Rectal smooth muscle tissue (tissue), 1 donor: ENCODE measurements around the gene DCAF8.

Experiments used
- H3K27ac ChIP-seq: one replicate; pipeline ENCODE4 v1.7.0; 2013; ENCODE audit warnings: low read depth, low read length, inconsistent platforms
- H3K27me3 ChIP-seq: one replicate; pipeline ENCODE4 v1.7.0; 2013; ENCODE audit warnings: low read length; ENCODE audit not compliant: control insufficient read depth, insufficient read depth
- H3K36me3 ChIP-seq: one replicate; pipeline ENCODE4 v1.7.0; 2013; ENCODE audit warnings: low read length; ENCODE audit not compliant: control insufficient read depth, insufficient read depth
- H3K4me1 ChIP-seq: one replicate; pipeline ENCODE4 v1.7.0; 2013; ENCODE audit warnings: low read length; ENCODE audit not compliant: control insufficient read depth, insufficient read depth
- H3K4me3 ChIP-seq: one replicate; pipeline ENCODE4 v1.7.0; 2013; ENCODE audit warnings: low read length
- H3K9ac ChIP-seq: one replicate; pipeline ENCODE4 v1.7.0; 2013; ENCODE audit warnings: low read length

The DCAF8 gene

GRCh38 chr1:160236806-160237205 lies 25.5 kb downstream of the DCAF8 start:
- no peak overlapping the region for H3K4me3 ChIP-seq
- H3K27ac ChIP-seq: no peak overlapping the region
- H3K9ac ChIP-seq: no peak overlapping the region
- no peaks in the 10 kb centered on the region for H3K4me1 ChIP-seq
- H3K27me3 ChIP-seq: no peaks in the 10 kb centered on the region
- H3K36me3 ChIP-seq: peaks cover 25% of the 10 kb centered on the region

- Histone ChIP-seq H3K36me3 (peaks cover 23% of the 10 kb centered on the region), H3K27me3 (no peaks in the 10 kb centered on the region), H3K4me3 (no peak overlapping the region)
Observed at GRCh38 chr1:160232911-160233310, 29.4 kb downstream of the DCAF8 start.

GRCh38 chr1:160228431-160228830 lies 33.9 kb downstream of the DCAF8 start:
- Histone ChIP-seq H3K4me3 (no peak overlapping the region), H3K27ac (no peak overlapping the region), H3K36me3 (peaks cover 43% of the 10 kb centered on the region), H3K9ac (no peak overlapping the region), H3K27me3 (no peaks in the 10 kb centered on the region), H3K4me1 (no peaks in the 10 kb centered on the region)

More at GRCh38 chr1:160232911-160233310, 29.4 kb downstream of the DCAF8 start:
- H3K4me1 ChIP-seq: no peaks in the 10 kb centered on the region
- no peak overlapping the region for H3K27ac ChIP-seq
- H3K9ac ChIP-seq: no peak overlapping the region

- H3K4me3 ChIP-seq: no peak overlapping the region
- no peaks in the 10 kb centered on the region for H3K4me1 ChIP-seq
- no peak overlapping the region for H3K27ac ChIP-seq
Observed at GRCh38 chr1:160227561-160227960, 34.8 kb downstream of the DCAF8 start.

DNA sequence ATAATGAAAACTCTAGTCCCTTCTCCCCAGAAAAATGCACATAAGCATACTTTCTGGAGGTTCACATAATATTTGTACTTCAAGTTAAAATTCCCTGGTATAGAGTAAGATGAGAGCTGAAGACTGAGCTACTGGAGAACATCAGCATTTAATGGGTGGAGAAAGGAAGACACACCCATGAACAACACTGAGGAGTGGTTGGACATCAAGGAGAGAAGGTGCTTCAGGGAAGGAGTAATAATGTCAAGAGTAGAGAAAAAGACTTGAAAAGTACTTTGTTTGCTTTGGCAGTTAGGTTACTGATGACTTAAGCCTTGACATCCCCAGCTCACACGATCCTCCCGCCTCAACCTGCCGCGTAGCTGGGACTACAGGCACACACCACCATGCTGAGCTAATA lies 35.3 kb downstream of the DCAF8 start:
- Histone ChIP-seq H3K4me3 (no peak overlapping the region), H3K27me3 (no peaks in the 10 kb centered on the region), H3K27ac (no peak overlapping the region), H3K36me3 (peaks cover 54% of the 10 kb centered on the region), H3K4me1 (no peaks in the 10 kb centered on the region), H3K9ac (no peak overlapping the region)

More at GRCh38 chr1:160227561-160227960, 34.8 kb downstream of the DCAF8 start:
- H3K9ac ChIP-seq: no peak overlapping the region
- H3K36me3 ChIP-seq: peaks cover 50% of the 10 kb centered on the region
- no peaks in the 10 kb centered on the region for H3K27me3 ChIP-seq

DNA sequence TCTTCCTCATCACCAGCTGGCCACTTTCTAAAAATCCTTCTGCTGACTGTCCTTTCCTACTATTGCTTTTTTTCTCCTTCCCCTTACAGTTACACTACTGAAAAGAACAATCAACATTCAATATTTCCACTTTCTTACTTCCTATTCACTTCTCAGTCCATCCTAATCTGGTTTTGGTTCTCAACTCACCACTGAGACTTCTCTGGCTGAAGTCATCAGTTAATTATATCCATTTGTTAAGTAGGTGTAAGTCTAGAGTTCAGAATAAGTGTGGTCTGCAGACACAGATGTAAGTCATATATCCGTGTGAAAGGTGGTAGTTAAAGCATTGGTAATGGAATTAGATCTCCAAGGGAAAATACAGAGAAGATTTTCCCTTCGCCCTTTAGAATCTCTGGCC lies 35.7 kb downstream of the DCAF8 start:
- no peak overlapping the region for H3K9ac ChIP-seq
- H3K27me3 ChIP-seq: no peaks in the 10 kb centered on the region
- no peak overlapping the region for H3K4me3 ChIP-seq
- H3K27ac ChIP-seq: no peak overlapping the region
- no peaks in the 10 kb centered on the region for H3K4me1 ChIP-seq
- H3K36me3 ChIP-seq: peaks cover 53% of the 10 kb centered on the region

- H3K36me3 ChIP-seq: peaks cover 52% of the 10 kb centered on the region
- H3K27me3 ChIP-seq: no peaks in the 10 kb centered on the region
- H3K4me1 ChIP-seq: no peaks in the 10 kb centered on the region
- no peak overlapping the region for H3K9ac ChIP-seq
- no peak overlapping the region for H3K4me3 ChIP-seq
- H3K27ac ChIP-seq: no peak overlapping the region
Observed at GRCh38 chr1:160225345-160225744, 37.0 kb downstream of the DCAF8 start.

DNA sequence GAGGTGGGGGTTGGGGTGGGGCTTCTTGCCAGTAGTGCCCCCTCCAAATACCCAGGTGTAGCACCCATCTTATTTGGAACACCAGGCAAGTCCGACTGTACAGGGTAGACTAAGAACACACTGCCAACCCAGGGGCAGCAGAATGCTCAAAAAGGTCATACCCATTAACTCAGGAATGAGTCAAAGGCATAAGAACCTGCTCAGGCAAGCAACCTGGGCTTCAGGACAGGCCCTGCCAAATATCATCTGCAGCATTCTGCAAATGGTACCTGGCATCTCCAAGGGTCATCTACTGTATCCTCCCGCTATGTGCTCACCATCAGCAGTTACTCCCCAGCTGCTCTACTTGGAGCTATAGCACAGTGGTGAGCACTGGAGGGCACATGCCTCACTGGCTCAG lies 37.7 kb downstream of the DCAF8 start:
- H3K4me3 ChIP-seq: no peak overlapping the region
- no peaks in the 10 kb centered on the region for H3K27me3 ChIP-seq
- no peak overlapping the region for H3K9ac ChIP-seq
- no peak overlapping the region for H3K27ac ChIP-seq
- peaks cover 2% of the 10 kb centered on the region for H3K4me1 ChIP-seq
- peaks cover 50% of the 10 kb centered on the region for H3K36me3 ChIP-seq

GRCh38 chr1:160222546-160222945 lies 39.8 kb downstream of the DCAF8 start:
- Histone ChIP-seq H3K27me3 (no peaks in the 10 kb centered on the region), H3K4me1 (peaks cover 22% of the 10 kb centered on the region), H3K4me3 (no peak overlapping the region), H3K27ac (no peak overlapping the region), H3K9ac (no peak overlapping the region), H3K36me3 (peaks cover 47% of the 10 kb centered on the region)

- H3K36me3 ChIP-seq: peaks cover 45% of the 10 kb centered on the region
- no peak overlapping the region for H3K4me3 ChIP-seq
- no peak overlapping the region for H3K27ac ChIP-seq
- peaks cover 27% of the 10 kb centered on the region for H3K4me1 ChIP-seq
- H3K27me3 ChIP-seq: no peaks in the 10 kb centered on the region
- H3K9ac ChIP-seq: no peak overlapping the region
Observed at GRCh38 chr1:160221089-160221488, 41.3 kb downstream of the DCAF8 start.

DNA sequence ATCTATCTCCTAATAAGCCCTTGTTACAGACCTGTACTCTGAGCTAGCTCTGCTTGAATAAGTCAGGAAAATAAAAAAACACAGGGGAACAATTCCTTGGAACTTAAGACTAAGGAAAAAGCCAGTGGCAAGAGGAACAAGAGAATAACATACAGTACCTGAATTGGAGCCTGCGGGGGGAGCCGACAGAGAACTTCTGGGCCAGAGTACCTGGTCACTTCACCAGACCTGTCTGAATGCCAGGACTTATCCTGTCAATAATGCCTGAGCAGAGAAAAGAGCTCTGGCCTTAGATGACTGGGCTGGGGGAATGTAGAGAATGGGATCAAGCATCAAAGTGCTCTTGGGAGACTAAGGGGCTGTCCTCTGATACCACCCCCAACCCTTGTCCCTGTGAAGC lies 42.0 kb downstream of the DCAF8 start:
- Histone ChIP-seq H3K4me3 (no peak overlapping the region), H3K36me3 (peaks cover 48% of the 10 kb centered on the region), H3K27ac (no peak overlapping the region), H3K27me3 (no peaks in the 10 kb centered on the region), H3K9ac (no peak overlapping the region), H3K4me1 (peaks cover 27% of the 10 kb centered on the region)

DNA sequence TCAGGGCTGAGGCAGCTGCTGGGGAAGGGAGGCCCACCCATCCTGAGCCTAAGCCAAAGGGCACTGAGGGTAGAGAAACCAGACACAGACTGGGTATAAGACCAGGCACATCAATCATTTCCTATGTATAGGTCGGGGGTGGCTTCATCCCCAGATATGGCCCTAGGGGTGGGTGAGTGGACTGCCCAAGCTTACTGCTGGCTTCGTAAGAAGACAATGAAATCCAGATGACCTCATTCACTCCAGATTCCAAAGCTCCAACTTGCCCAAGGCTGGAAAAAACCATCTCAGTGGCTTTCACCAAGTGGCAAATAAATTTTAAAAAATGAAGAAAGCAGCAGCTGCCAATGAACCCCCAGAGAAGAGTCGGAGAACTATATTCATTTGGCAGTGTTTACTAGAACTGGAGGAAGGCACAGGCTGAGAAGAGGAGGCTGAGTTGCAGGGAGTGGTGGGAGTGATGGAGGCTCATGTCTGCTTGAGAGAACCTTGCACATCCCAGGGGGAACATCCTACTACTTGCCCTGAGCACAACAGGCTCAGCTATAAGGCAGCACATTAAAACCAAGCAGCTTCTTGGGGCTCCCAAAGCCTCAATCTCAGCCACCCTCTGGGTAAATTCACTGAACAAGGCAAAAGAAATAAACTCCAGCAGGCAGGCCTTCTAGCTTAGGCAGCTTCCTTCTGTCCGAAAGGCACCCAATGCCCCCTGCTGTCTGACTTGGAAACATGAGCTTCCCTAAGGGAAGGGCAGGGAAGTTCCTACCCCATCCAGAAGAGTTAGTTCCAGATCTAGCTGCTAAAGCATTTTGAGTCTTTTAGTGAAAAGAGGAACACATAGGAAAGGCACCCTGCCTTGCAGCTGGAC lies 43.1 kb downstream of the DCAF8 start:
- peaks cover 27% of the 10 kb centered on the region for H3K4me1 ChIP-seq

GRCh38 chr1:160217481-160218051 lies 44.8 kb downstream of the DCAF8 start:
- Histone ChIP-seq H3K27me3 (no peaks in the 10 kb centered on the region), H3K27ac (peak overlapping the region; percentile 79), H3K4me1 (peaks cover 27% of the 10 kb centered on the region), H3K36me3 (peaks cover 42% of the 10 kb centered on the region), H3K4me3 (no peak overlapping the region), H3K9ac (no peak overlapping the region)

More for the DNA sequence above, 43.1 kb downstream of the DCAF8 start:
- no peaks in the 10 kb centered on the region for H3K27me3 ChIP-seq
- H3K9ac ChIP-seq: no peak overlapping the region
- peak overlapping the region; percentile 87 for H3K27ac ChIP-seq
- no peak overlapping the region for H3K4me3 ChIP-seq
- H3K36me3 ChIP-seq: peaks cover 41% of the 10 kb centered on the region
